HepG2 (cell line): ENCODE measurements around the gene ABHD1. TPM values are rescaled to one million over a fixed set of nuclear protein-coding genes. Genes with fewer than 3 reads are reported as not detected.

Source experiments
- ATAC-seq: fragments of 200-7000 bp; cut with Tn5 transposase; 3 replicates; pipeline ENCODE4 v1.9.1; 2020; ENCODE audit warnings: mild to moderate bottlenecking, moderate library complexity
- BruUV-seq: library from RNA; stranded (reverse); fragments of 400-500 nt; replicated peaks from 2 replicates; lab custom pipeline; 2021; lab: Mats Ljungman, UMichigan
- CTCF ChIA-PET: fragments of 300-600 bp; formaldehyde crosslinking; extraction: SDS; loops from one replicate; lab custom pipeline; 2021; ENCODE audit warnings: low total read pairs, inconsistent platforms, low intra/inter-chr PET ratio; lab: Yijun Ruan, JAX
- POLR2A ChIA-PET: fragments of 350-600 bp; sonication (Branson Sonifier 250); formaldehyde crosslinking; loops from one replicate; lab custom pipeline; 2020; ENCODE audit warnings: antibody characterized with exemption, inconsistent platforms; lab: Yijun Ruan, JAX
- DNase-seq: peaks from one replicate; pipeline ENCODE4 v3.0.0-alpha.2; 2015; ENCODE audit warnings: low spot score
- FAIRE-seq: peaks from 3 replicates; lab custom pipeline; 2011; peaks lifted over from hg19 to GRCh38; lab: Jason Lieb, UNC
- H2AFZ ChIP-seq: one replicate; pipeline ENCODE4 v1.6.1; 2011; ENCODE audit warnings: low read length, inconsistent platforms
- H3K27ac ChIP-seq: fragments of 300-600 bp; 3 replicates; pipeline ENCODE4 v1.8.0; 2011; ENCODE audit warnings: mixed run types, mild to moderate bottlenecking, mixed read lengths, low read length, inconsistent platforms; ENCODE audit not compliant: insufficient read depth; ENCODE audit errors: extremely low read length
- H3K27me3 ChIP-seq, 2 experiments: fragments of 200-600 bp in 1 of 2; 2 replicates in 1 of 2; 3 replicates in 1 of 2; pipeline versions ENCODE4 v1.6.0 to v1.8.0; 2011; ENCODE audit warnings: low read length in 2 of 2, mild to moderate bottlenecking in 2 of 2, moderate library complexity in 2 of 2, inconsistent platforms in 1 of 2; ENCODE audit not compliant: insufficient read depth in 2 of 2, control insufficient read depth in 1 of 2
- H3K36me3 ChIP-seq, 2 experiments: fragments of 200-600 bp in 1 of 2; replicated peaks in 1 of 2; 2 replicates in 1 of 2; 3 replicates in 1 of 2; pipeline versions ENCODE4 v1.5.1 to v1.8.0; 2011; ENCODE audit warnings: low read length in 2 of 2, inconsistent platforms in 1 of 2; ENCODE audit not compliant: insufficient read depth in 2 of 2, control insufficient read depth in 1 of 2
- H3K4me1 ChIP-seq: 2 replicates; pipeline ENCODE4 v1.5.1; 2012; ENCODE audit warnings: low read length, inconsistent platforms; ENCODE audit not compliant: insufficient read depth
- H3K4me2 ChIP-seq: 2 replicates; pipeline ENCODE4 v1.6.0; 2011; ENCODE audit warnings: low read depth, low read length, inconsistent platforms
- H3K4me3 ChIP-seq, 3 experiments: fragments of 200-600 bp in 1 of 3; sonication (generic), shearing (Covaris generic) in 1 of 3; replicated peaks in 1 of 3; 2 replicates each; pipeline ENCODE4 v1.5.1; 2011 to 2016; ENCODE audit warnings: low read length in 3 of 3, inconsistent platforms in 2 of 3, low read depth in 2 of 3, mild to moderate bottlenecking in 2 of 3, control low read depth in 1 of 3, mixed read lengths in 1 of 3; ENCODE audit not compliant: insufficient read depth in 1 of 3
- H3K79me2 ChIP-seq: one replicate; pipeline ENCODE4 v1.6.1; 2011; ENCODE audit warnings: low read length, inconsistent platforms; ENCODE audit not compliant: insufficient read depth
- H3K9ac ChIP-seq: 2 replicates; pipeline ENCODE4 v1.6.0; 2011; ENCODE audit warnings: mild to moderate bottlenecking, low read depth, low read length, inconsistent platforms; ENCODE audit not compliant: insufficient read depth
- H3K9me3 ChIP-seq: 2 replicates; pipeline ENCODE4 v1.5.1; 2012; ENCODE audit warnings: mild to moderate bottlenecking, low read length
- H4K20me1 ChIP-seq: 2 replicates; pipeline ENCODE4 v1.6.0; 2011; ENCODE audit warnings: inconsistent platforms, mild to moderate bottlenecking, low read length, moderate library complexity; ENCODE audit not compliant: insufficient read depth
- CEBPZ ChIP-seq: IDR thresholded peaks from 2 replicates; pipeline ENCODE4 v1.6.1; 2012; ENCODE audit warnings: low read length, improper control_type of control experiment
- FOXA3 ChIP-seq: IDR thresholded peaks from 2 replicates; pipeline ENCODE4 v1.6.1; 2016; ENCODE audit warnings: missing genetic modification reagents, missing compliant biosample characterization
- HDAC1 ChIP-seq: sonication (generic); formaldehyde crosslinking; IDR thresholded peaks from 2 replicates; pipeline ENCODE4 v1.5.1; 2020; ENCODE audit warnings: mild to moderate bottlenecking, missing genetic modification reagents
- KDM1A ChIP-seq: IDR thresholded peaks from 2 replicates; pipeline ENCODE4 v1.6.1; 2016; ENCODE audit warnings: missing compliant biosample characterization
- NR2F6 ChIP-seq, 2 experiments: IDR thresholded peaks; 2 replicates each; pipeline ENCODE4 v1.6.1; 2016; ENCODE audit warnings: antibody characterized with exemption in 1 of 2, mild to moderate bottlenecking in 1 of 2
- PAXIP1 ChIP-seq: sonication (generic); formaldehyde crosslinking; conservative IDR thresholded peaks from 2 replicates; pipeline ENCODE4 v1.4.0; 2020; ENCODE audit warnings: mild to moderate bottlenecking, missing genetic modification reagents, moderate library complexity
- PITX1 ChIP-seq: sonication (generic); formaldehyde crosslinking; IDR thresholded peaks from 2 replicates; pipeline ENCODE4 v1.5.1; 2020; ENCODE audit warnings: mild to moderate bottlenecking, missing genetic modification reagents
- SALL1 ChIP-seq: sonication (generic); formaldehyde crosslinking; IDR thresholded peaks from 2 replicates; pipeline ENCODE4 v1.8.0; 2022; ENCODE audit warnings: mild to moderate bottlenecking, missing genetic modification reagents
- TEAD3 ChIP-seq: optimal IDR thresholded peaks from 2 replicates; pipeline ENCODE3; 2016; ENCODE audit warnings: borderline replicate concordance
- ZEB1 ChIP-seq: IDR thresholded peaks from 2 replicates; pipeline ENCODE4 v1.6.1; 2012; ENCODE audit warnings: mild to moderate bottlenecking, low read depth, inconsistent platforms; ENCODE audit not compliant: insufficient replicate concordance
- ZMYM3 ChIP-seq: sonication (generic); formaldehyde crosslinking; IDR thresholded peaks from 2 replicates; pipeline ENCODE4 v1.5.1; 2020; ENCODE audit warnings: mild to moderate bottlenecking, missing genetic modification reagents
- ZNF362 ChIP-seq: sonication (generic); formaldehyde crosslinking; IDR thresholded peaks from 2 replicates; pipeline ENCODE4 v1.4.0; 2020; ENCODE audit warnings: missing genetic modification reagents, mild to moderate bottlenecking, borderline replicate concordance
- WGBS: methylation state at CpG from one replicate; pipeline ENCODE4 v1.1.6; 2017; ENCODE audit warnings: low lambda C conversion rate; 5-methylcytosine and 5-hydroxymethylcytosine counted together
- in situ Hi-C: cut with HindIII; loops from 2 replicates; pipeline ENCODE4 v1.10.0; 2017; ENCODE audit warnings: low pct_unique_long_range_greater_than_20kb; ENCODE audit not compliant: extremely low pct_ligation_motif_present
- intact Hi-C: fragments of 100-400 bp; cut with micrococcal nuclease; formaldehyde crosslinking; loops from one replicate; pipeline ENCODE4 v1.10.0; 2022; ENCODE audit not compliant: unreplicated experiment
- polyA plus RNA-seq, 8 experiments: library from polyadenylated mRNA; depleted of rRNA in 3 of 8; stranded (reverse) in 7 of 8; unstranded in 1 of 8; fragments of >200 nt; fragmentation: Illumina TruSeq in 4 of 8; extraction: Trizol in 4 of 8; gene quantifications; 2 replicates each; pipeline versions ENCODE4 v1.2.1 to v1.2.3, GENCODE V29; 2011 to 2016; ENCODE audit warnings: low read depth in 4 of 8, missing spikeins in 1 of 8, mixed read lengths in 1 of 8; ENCODE audit not compliant: insufficient read depth in 1 of 8
- total RNA-seq, 5 experiments: library from RNA; depleted of rRNA; stranded (reverse); fragments of >200 nt; fragmentation: Illumina TruSeq; extraction: Trizol; gene quantifications; 2 replicates each; pipeline ENCODE4 v1.2.3, GENCODE V29; 2016; ENCODE audit warnings: low read depth in 1 of 5
- TF ChIP-seq, protein P1 (sequence below): sonication (generic); formaldehyde crosslinking; IDR thresholded peaks from 2 replicates; pipeline ENCODE4 v1.5.0; 2020; ENCODE audit warnings: mild to moderate bottlenecking, missing genetic modification reagents

Gene ABHD1
- total and polyA plus RNA-seq, 2 of the 13 experiments (the other 11 are each of a cell fraction or from before 2014, with no cell fraction given), result 0.04 to 0.81 TPM

GRCh38 chr2:27087823-27088410, 35.7 kb upstream of the ABHD1 start:
- in situ Hi-C loops, result no loop called here
- Histone ChIP-seq H4K20me1 (no peaks in the 10 kb centered on the region), H3K4me3 (peak overlapping the region; percentile 74 to 99 (median 75)), H3K9me3 (no peaks in the 10 kb centered on the region), H2AFZ (no peak overlapping the region), H3K9ac (peak overlapping the region; percentile 74), H3K27me3 (no peaks in the 10 kb centered on the region), H3K36me3 (peaks cover 0 to 3% of the 10 kb centered on the region in 2 experiments; a peak in 3 of 5 replicates), H3K4me2 (peak overlapping the region; percentile 97), H3K79me2 (peaks cover 53% of the 10 kb centered on the region), H3K27ac (peak overlapping the region; percentile 45), H3K4me1 (peaks cover 81% of the 10 kb centered on the region)
- WGBS, result 35% methylated on average over 5 of the region's 5 CpGs
- ATAC-seq (no peak), FAIRE-seq (no peak), DNase-seq (no peak)
- BruUV-seq, result no TSS peak
- intact Hi-C loops, result loop anchor here (5.0 to 10.0 kb wide), 3 partner anchors 53 to 1159 kb away; partner anchors contain the start of gene TMEM214
- CTCF ChIA-PET, result no interaction called here
- TF ChIP-seq ZEB1 (no peak), FOXA3 (CRISPR knock-in tag) (no peak), HDAC1 (CRISPR knock-in tag) (0 out of 2 replicates have a peak, but pooled peaks have one; percentile 23), NR2F6 (IDR thresholded peaks at IDR 0.05) (no peak), NR2F6 (CRISPR knock-in tag; IDR thresholded peaks at IDR 0.05) (0 out of 2 replicates have a peak, but pooled peaks have one; percentile 4), SALL1 (CRISPR knock-in tag) (peak; percentile 20; the same call in 1 of the 2 replicates), TEAD3 (peak; percentile 26), PAXIP1 (0 out of 2 replicates have a peak, but pooled peaks have one; percentile 12), CEBPZ (no peak), KDM1A (0 out of 2 replicates have a peak, but pooled peaks have one; percentile 5), ZNF362 (CRISPR knock-in tag) (peak; percentile 24; the same call in 1 of the 2 replicates), PITX1 (CRISPR knock-in tag) (0 out of 2 replicates have a peak, but pooled peaks have one; percentile 33), ZMYM3 (CRISPR knock-in tag) (peak; percentile 77)
- TF ChIP-seq, protein P1, sequence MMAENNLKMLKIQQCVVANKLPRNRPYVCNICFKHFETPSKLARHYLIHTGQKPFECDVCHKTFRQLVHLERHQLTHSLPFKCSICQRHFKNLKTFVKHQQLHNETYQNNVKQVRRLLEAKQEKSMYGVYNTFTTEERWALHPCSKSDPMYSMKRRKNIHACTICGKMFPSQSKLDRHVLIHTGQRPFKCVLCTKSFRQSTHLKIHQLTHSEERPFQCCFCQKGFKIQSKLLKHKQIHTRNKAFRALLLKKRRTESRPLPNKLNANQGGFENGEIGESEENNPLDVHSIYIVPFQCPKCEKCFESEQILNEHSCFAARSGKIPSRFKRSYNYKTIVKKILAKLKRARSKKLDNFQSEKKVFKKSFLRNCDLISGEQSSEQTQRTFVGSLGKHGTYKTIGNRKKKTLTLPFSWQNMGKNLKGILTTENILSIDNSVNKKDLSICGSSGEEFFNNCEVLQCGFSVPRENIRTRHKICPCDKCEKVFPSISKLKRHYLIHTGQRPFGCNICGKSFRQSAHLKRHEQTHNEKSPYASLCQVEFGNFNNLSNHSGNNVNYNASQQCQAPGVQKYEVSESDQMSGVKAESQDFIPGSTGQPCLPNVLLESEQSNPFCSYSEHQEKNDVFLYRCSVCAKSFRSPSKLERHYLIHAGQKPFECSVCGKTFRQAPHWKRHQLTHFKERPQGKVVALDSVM (CRISPR knock-in tag), result peak; percentile 98
- POLR2A ChIA-PET, result interaction anchor here (0.7 to 9.2 kb wide), 13 partner anchors 8 to 126 kb away, joined by 3 to 106 read pairs (median 10); partner anchors contain the start of genes ABHD1, AGBL5, ATRAID and OST4
